Lung (tissue), 12 donors: ENCODE data around the gene IRAK1. TPM values are rescaled to one million over a fixed set of nuclear protein-coding genes. Genes with fewer than 3 reads are reported as not detected.

ENCODE experiments used
- ATAC-seq: fragments of 200-7000 bp; cut with Tn5 transposase; one replicate; pipeline ENCODE4 v1.9.1; 2020; ENCODE audit warnings: moderate number of reproducible peaks; ENCODE audit not compliant: insufficient read depth, low FRiP score
- DNase-seq, 3 donors: peaks; one replicate each; pipeline ENCODE4 v3.0.0-alpha.2; 2013 to 2017
- H3K27ac ChIP-seq, 2 donors: one replicate each; pipeline ENCODE4 v1.5.1; 2013; ENCODE audit warnings: mild to moderate bottlenecking in 2 of 2, moderate library complexity in 2 of 2, control low read depth in 1 of 2, inconsistent platforms in 1 of 2, low read depth in 1 of 2, low read length in 1 of 2
- H3K27me3 ChIP-seq, 3 donors: one replicate each; pipeline ENCODE4 v1.5.1; 2013; ENCODE audit warnings: low read length in 2 of 3; ENCODE audit not compliant: control insufficient read depth in 3 of 3, insufficient read depth in 3 of 3
- H3K36me3 ChIP-seq, 4 donors: one replicate each; pipeline ENCODE4 v1.5.1; 2013; ENCODE audit warnings: low read length in 4 of 4, mild to moderate bottlenecking in 1 of 4, moderate library complexity in 1 of 4; ENCODE audit not compliant: control insufficient read depth in 4 of 4, insufficient read depth in 4 of 4
- H3K4me1 ChIP-seq, 5 donors: one replicate each; pipeline ENCODE4 v1.5.1; 2013; ENCODE audit warnings: low read length in 5 of 5, mild to moderate bottlenecking in 2 of 5, moderate library complexity in 1 of 5; ENCODE audit not compliant: control insufficient read depth in 5 of 5, insufficient read depth in 5 of 5
- H3K4me3 ChIP-seq: one replicate; pipeline ENCODE4 v1.5.1; 2013; ENCODE audit warnings: mild to moderate bottlenecking, control low read depth, moderate library complexity
- H3K9ac ChIP-seq, 2 donors: one replicate each; pipeline ENCODE4 v1.5.1; 2013; ENCODE audit warnings: low read length in 2 of 2, control low read depth in 1 of 2; ENCODE audit not compliant: insufficient read depth in 1 of 2
- H3K9me3 ChIP-seq, 4 donors: one replicate each; pipeline ENCODE4 v1.5.1; 2013; ENCODE audit warnings: low read length in 3 of 4, mild to moderate bottlenecking in 1 of 4, moderate library complexity in 1 of 4; ENCODE audit not compliant: control insufficient read depth in 4 of 4, insufficient read depth in 3 of 4
- CTCF ChIP-seq: IDR thresholded peaks from 2 replicates; pipeline ENCODE4 v1.5.1; 2012; ENCODE audit warnings: mild to moderate bottlenecking; ENCODE audit errors: control extremely low read depth, extremely low read depth
- WGBS, 2 donors: extraction: QIAGEN DNeasy Blood & Tissue Kit; methylation state at CpG; one replicate each; pipeline ENCODE4 v1.1.7; 2013; 5-methylcytosine and 5-hydroxymethylcytosine counted together
- polyA plus RNA-seq, 2 donors: library from polyadenylated mRNA; stranded (reverse); fragments of 200-250 nt; gene quantifications; one replicate each; pipeline ENCODE4 v1.2.1, GENCODE V29; 2013
- total RNA-seq, 2 donors: library from RNA; depleted of rRNA in 1 of 2; stranded (reverse); fragments of >200 nt in 1 of 2; gene quantifications; one replicate each; pipeline ENCODE4 v1.2.1, GENCODE V29; 2014 to 2021
- donor health status: control.
- donor health status: control.
- donor health status: Bipolar disorder and iron deficiency.
- donor health status: healthy.
- donor health status: DM: yes; HTN: yes; CAD: no.

IRAK1 gene
- total and polyA plus RNA-seq, 4 donors: 24.6 to 153 (median 97.7) TPM

GRCh38 chrX:154040307-154040756 lies 20.6 kb upstream of the IRAK1 start:
- peak; percentile 42 for ATAC-seq
- no peak for TF ChIP-seq CTCF
- Histone ChIP-seq H3K36me3 (no peaks in the 10 kb centered on the region), H3K27me3 (peaks cover 0 to 4% (median 3%) of the 10 kb centered on the region in 3 donors), H3K9me3 (peaks cover 0 to 4% (median 0%) of the 10 kb centered on the region in 4 donors), H3K27ac (peak overlapping the region; percentile 24 to 26), H3K4me1 (peaks cover 0 to 23% (median 8%) of the 10 kb centered on the region in 5 donors), H3K4me3 (no peak overlapping the region), H3K9ac (no peak overlapping the region)
- WGBS, 2 donors: 28 to 44% methylated on average over 7 of the region's 7 CpGs
- DNase-seq: no peak

GRCh38 chrX:154039577-154039976 lies 19.9 kb upstream of the IRAK1 start:
- H3K4me1 ChIP-seq: peaks cover 0 to 21% (median 4%) of the 10 kb centered on the region in 5 donors
- H3K9me3 ChIP-seq: peaks cover 0 to 4% (median 0%) of the 10 kb centered on the region in 4 donors

GRCh38 chrX:154038656-154039055 lies 19.0 kb upstream of the IRAK1 start:
- H3K4me1 ChIP-seq: peaks cover 0 to 17% (median 4%) of the 10 kb centered on the region in 5 donors

More at GRCh38 chrX:154039577-154039976, 19.9 kb upstream of the IRAK1 start:
- 53 to 86% methylated on average over 11 of the region's 11 CpGs for WGBS, 2 donors
- no peak for TF ChIP-seq CTCF
- Histone ChIP-seq H3K27ac (peak overlapping the region in 1 of 2 donors; percentile 58), H3K4me3 (no peak overlapping the region), H3K36me3 (no peaks in the 10 kb centered on the region), H3K27me3 (peaks cover 0 to 4% (median 3%) of the 10 kb centered on the region in 3 donors), H3K9ac (no peak overlapping the region)
- DNase-seq: no peak
- no peak for ATAC-seq

More at GRCh38 chrX:154038656-154039055, 19.0 kb upstream of the IRAK1 start:
- Histone ChIP-seq H3K27ac (no peak overlapping the region), H3K9ac (no peak overlapping the region), H3K4me3 (no peak overlapping the region), H3K27me3 (peaks cover 0 to 4% (median 0%) of the 10 kb centered on the region in 3 donors), H3K9me3 (peaks cover 0 to 4% (median 0%) of the 10 kb centered on the region in 4 donors), H3K36me3 (no peaks in the 10 kb centered on the region)
- ATAC-seq: no peak
- TF ChIP-seq CTCF: no peak
- no peak for DNase-seq
- 48 to 73% methylated on average over 5 of the region's 5 CpGs for WGBS, 2 donors
